DMS 273 (cell line): Measurements from ENCODE around the gene CNNM3.
"Not testable (repeated sequence)": the region's sequence is repeated elsewhere in the genome, so short reads cannot be mapped to it uniquely, and the experiment has no call there.

Source experiments
- DNase-seq: peaks from one replicate; lab custom pipeline; 2025; ENCODE audit not compliant: unreplicated experiment; lab: John Stamatoyannopoulos, UW

CNNM3 gene

GRCh38 chr2:96860065-96861029 is 44.3 kb downstream of the CNNM3 start:
- no peak for DNase-seq

- no peak for DNase-seq
Observed at GRCh38 chr2:96861074-96861473, 45.0 kb downstream of the CNNM3 start.

GRCh38 chr2:96863056-96863455 is 47.0 kb downstream of the CNNM3 start:
- not testable (repeated sequence) for DNase-seq

GRCh38 chr2:96863575-96864342 is 47.7 kb downstream of the CNNM3 start:
- DNase-seq = no peak

GRCh38 chr2:96864343-96865091 is 48.4 kb downstream of the CNNM3 start:
- no peak for DNase-seq

- no peak for DNase-seq
Observed at GRCh38 chr2:96865654-96866053, 49.6 kb downstream of the CNNM3 start.

GRCh38 chr2:96866149-96866548 is 50.1 kb downstream of the CNNM3 start:
- DNase-seq = no peak

GRCh38 chr2:96866586-96866985 is 50.5 kb downstream of the CNNM3 start:
- DNase-seq = no peak

- DNase-seq = no peak
Observed at GRCh38 chr2:96866986-96867755, 51.1 kb downstream of the CNNM3 start.

- DNase-seq = peak; percentile 41
Observed at GRCh38 chr2:96867756-96868554, 51.9 kb downstream of the CNNM3 start.

- peak; percentile 90 for DNase-seq
Observed at GRCh38 chr2:96868555-96869280, 52.6 kb downstream of the CNNM3 start.

- DNase-seq = peak; percentile 84
Observed at GRCh38 chr2:96869281-96869821, 53.3 kb downstream of the CNNM3 start.

- peak; percentile 63 for DNase-seq
Observed at GRCh38 chr2:96869822-96870625, 54.0 kb downstream of the CNNM3 start, which contains the start of gene SEMA4C. Gene SEMA4C, minus strand, starts transcription at chr2:96870080. Its CDS starts 2,194 bp downstream, at chr2:96867886.

- peak; percentile 45 for DNase-seq
Observed at GRCh38 chr2:96870626-96871255, 54.7 kb downstream of the CNNM3 start.

- DNase-seq = no peak
Observed at GRCh38 chr2:96872591-96873349, 56.7 kb downstream of the CNNM3 start.

GRCh38 chr2:96873651-96874096 is 57.6 kb downstream of the CNNM3 start:
- no peak for DNase-seq
